ENCODE results near the gene HDAC3.
A peak's percentile ranks its signal among the peaks of the same experiment; 100 is the strongest.

The HDAC3 gene

DNA sequence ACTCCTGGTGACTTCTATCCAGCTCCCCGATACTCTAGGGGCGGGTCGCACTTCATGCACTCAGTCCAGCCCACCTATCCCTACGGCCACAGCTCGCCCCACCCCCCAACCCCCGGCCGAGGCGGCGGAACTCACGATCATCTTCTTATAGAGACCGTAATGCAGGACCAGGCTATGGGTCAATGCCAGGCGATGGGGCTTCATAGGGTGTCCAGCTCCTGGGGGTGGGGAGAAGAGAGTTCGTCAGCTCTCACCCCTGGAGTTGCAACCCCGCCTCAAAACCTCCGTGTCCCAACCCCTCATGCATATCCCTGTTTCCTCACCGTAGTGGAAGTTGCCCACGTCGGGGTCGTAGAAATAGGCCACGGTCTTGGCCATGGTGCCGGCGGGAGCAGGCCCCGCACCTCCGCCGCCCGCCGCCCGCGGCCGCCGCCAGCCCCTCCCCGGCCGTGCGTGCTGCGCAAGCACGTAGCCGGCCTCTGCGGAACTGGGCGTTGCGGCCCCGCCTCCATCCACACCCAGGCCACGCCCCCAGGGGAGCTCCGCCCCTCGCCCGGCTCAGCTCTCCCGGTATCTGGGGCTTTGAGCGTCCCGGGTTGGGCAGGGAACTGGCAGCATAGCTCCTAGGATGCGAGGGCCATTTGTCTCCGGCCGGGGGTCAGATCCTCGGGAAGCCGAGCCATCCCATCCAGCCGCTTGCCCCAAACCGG is at the start of gene HDAC3, which contains the start of gene RELL2:
Gene HDAC3 (minus strand): TSS at position 437 of the 710 bp plus-strand sequence. CDS start 59 bp downstream, at position 378.
Gene RELL2 (plus strand): TSS at position 585 of the 710 bp plus-strand sequence. CDS start 1,229 bp downstream, outside the sequence.
- DNase-seq, result peak; percentile 51

DNA sequence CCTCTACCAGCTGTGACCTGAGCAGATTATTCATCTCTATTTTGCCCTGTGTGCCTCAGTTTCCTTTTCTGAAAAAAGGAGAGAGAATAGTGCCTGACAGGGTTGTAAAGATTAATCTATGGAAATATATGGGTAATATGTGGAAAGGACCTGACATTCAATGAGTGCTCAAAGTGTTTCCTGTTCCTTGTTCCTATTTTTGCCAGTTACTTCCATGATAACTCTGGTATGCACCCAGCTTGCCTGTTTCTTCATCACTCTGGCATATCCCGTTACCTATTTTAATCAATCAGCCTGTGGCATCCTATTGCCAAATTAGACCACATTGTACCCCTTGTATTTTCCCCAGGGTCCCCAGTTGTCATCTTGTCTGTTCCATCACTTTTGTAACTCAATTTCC is 48.9 kb upstream of the HDAC3 start:
- no peak for DNase-seq

DNA sequence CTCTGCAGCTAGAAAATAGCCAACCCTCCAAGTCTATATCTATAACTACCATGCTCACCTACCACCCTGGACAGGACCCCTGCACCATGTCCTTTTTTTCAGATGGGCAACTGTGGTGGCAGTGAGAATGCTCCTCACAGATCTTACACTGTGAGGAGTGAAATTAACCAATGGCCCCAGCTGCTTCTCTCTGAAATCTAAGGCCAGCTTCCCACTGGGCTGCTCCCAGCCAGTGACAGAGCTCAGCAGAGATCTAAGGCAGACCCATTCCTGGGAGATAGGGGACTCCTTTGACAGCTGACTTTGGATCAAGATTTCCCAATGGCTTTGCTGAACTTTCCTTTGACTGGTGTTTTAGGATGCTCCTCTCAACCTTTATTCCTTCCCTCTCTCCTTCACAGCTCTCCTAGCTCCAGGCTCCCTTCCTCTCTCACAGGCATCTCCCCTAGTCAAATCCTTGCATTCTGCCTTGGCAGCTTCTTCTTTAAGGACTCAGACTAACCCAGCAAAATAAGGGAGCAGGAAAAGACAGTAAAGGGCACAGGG is 47.0 kb upstream of the HDAC3 start:
- no peak for DNase-seq

DNA sequence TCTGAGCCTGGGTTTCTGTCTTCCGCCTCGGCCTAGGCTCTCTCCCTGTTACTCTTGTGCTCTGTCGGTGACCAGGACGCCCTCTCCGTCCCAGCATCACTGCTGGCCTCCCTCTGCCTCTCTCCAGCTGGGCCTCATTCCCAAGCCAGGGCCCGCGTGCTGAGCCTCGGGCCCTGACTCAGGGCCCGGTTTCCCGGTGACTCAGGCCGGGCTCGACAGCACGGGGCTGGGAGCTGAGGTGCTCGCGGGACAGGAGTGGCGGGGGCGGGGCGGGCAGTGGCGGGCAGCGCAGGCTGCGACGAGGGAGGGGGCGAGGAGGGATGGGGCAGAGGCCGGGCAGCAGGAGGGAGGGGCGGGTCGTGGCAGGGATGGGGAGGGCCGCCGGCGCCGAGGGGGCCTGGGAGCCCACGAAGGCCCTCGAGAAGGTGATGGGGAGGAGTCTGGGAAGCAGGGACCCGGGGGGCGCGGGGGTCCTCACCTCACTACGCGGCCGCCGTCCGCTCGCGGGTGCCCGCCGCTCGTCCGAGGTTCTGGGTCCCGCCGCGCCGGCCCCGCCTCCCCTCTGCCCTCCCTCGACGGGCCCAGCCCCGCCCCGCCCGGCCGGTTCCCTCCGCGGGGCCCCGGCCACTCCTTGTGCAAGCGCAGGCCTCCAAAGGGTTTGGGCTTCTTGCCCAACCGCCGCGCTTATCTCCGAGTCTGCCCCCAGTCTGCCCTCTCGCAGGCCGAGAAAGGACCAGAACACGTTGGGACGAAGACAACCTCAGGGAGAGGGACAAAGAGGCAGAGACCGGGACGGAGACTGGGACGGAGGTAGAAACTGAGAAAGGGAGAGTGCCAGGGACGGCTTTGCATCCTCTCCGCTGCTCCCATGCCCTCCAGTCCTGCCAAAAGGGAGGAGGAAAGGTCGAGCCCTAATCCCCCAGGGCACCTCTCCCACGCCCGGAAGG is 45.3 kb upstream of the HDAC3 start, which contains the start of gene ARAP3:
Gene ARAP3 (minus strand): TSS at position 536 of the 947 bp plus-strand sequence. CDS start 1,744 bp downstream, outside the sequence.
- DNase-seq, result peak; percentile 36

DNA sequence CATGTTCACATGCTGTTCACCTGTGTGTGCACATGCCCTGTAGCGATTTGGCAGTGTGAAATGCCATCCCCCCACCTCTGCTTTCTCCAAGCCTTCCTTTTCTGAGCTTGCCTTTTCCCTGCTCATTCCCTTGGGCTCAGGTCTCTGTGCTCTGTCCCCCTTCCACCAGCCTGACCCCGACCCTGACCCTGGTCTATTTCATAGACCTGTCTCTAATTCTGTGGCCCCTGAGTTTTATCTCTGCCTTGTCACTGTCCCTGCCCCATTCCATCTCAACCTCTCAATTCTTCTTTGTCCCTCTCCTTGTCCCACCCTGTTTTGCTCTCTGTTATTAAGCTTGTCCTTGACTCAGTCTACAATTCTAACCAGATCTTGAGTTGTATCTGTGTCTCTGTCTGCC is 44.6 kb upstream of the HDAC3 start:
- DNase-seq, result no peak

DNA sequence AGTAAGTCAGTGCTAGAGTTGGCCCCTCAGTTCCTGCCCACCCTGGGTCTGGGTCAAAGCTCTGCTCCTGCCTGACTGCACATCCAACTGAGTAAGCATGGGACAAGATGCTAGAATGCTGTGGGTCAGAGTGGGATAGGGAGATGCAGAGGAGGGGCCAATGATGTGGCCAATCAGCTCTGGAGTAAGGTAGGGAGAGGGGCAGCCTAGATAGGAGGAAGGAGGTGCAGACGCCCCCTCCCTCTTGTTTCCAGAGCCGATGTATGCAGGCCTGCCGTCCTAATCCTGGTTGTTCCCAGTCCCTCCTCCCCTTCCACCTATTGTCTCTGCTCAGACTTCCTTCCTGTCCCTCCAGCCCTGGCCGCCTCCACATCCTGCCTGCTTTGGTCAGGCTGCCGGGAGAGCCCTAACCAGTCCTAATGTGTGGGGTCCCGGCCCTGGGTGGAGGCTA is 44.1 kb upstream of the HDAC3 start:
- peak; percentile 28 for DNase-seq

DNA sequence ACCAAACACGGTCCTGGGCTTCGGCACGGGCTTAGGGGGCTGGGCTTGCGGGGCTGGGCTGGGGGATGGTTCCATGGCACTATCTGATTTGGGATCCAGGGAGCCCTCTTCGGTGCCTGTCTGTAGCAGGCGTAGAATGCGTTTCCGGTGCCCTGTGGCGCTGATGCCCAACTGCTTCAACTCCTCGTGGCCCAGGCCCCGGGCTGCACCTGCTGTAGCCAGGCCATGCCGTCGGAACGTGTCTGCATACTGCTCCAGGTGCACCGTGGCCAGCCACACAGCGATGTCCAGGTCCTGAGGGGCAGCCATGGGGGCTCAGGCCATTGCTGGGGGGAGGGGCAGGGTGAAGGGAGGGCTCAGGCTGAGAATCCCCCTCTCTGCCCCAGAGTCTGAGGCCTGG is 43.5 kb upstream of the HDAC3 start:
- no peak for DNase-seq

DNA sequence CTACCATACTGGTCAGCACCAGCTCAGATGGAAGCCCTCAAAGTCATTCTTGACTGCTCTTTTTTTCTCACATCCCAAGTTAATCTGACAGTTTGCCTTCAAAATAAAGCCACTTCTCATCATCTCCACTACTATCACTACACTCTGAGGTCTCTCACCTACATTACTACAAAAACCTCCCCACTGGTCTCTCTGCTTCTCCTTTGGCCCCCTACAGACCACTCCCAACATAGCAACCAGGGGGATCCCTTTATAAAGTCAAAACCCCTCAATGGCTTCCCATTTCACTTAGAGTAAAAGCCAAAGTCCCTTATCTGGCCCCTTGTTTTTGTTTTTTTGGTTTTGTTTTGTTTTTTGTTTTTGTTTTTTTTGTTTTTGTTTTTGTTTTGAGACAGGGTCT is 40.8 kb upstream of the HDAC3 start:
- DNase-seq, result no peak

DNA sequence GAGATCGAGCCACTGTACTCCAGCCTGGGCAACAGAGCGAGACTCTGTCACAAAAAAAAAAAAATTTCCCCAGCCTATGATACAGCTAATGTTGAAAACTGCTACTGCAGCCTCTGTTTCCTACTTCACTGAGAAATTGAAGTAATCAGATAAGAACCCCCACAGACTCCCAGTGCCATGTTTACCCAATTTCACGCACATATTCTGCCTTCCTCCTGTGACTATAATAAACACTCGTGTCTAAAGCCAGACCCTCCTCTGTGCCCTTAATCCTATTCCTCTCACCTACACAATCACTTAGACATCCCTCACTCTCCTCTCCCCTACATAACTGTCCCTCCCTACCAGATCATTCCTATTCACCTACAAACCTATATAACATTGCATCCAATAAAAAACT is 39.0 kb upstream of the HDAC3 start:
- no peak for DNase-seq

DNA sequence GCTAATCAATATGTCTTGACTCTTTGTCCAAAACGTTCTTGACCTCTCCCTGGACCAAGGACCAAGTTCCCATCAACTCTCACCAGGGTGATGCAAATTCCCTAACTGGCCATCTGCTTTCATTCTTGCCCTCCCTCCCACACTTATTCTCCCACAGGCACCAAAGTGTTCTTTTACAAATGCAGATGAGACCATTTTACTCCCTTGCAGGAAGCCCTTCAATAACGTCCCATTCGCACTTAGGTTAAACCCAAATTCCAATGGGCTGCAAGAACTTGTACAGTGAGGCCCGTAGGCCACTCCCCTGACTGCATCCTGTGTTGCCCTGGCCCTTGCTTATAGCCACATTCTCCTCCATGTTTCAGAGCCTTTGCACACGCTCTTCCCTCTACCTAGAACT is 38.1 kb upstream of the HDAC3 start:
- DNase-seq, result no peak

DNA sequence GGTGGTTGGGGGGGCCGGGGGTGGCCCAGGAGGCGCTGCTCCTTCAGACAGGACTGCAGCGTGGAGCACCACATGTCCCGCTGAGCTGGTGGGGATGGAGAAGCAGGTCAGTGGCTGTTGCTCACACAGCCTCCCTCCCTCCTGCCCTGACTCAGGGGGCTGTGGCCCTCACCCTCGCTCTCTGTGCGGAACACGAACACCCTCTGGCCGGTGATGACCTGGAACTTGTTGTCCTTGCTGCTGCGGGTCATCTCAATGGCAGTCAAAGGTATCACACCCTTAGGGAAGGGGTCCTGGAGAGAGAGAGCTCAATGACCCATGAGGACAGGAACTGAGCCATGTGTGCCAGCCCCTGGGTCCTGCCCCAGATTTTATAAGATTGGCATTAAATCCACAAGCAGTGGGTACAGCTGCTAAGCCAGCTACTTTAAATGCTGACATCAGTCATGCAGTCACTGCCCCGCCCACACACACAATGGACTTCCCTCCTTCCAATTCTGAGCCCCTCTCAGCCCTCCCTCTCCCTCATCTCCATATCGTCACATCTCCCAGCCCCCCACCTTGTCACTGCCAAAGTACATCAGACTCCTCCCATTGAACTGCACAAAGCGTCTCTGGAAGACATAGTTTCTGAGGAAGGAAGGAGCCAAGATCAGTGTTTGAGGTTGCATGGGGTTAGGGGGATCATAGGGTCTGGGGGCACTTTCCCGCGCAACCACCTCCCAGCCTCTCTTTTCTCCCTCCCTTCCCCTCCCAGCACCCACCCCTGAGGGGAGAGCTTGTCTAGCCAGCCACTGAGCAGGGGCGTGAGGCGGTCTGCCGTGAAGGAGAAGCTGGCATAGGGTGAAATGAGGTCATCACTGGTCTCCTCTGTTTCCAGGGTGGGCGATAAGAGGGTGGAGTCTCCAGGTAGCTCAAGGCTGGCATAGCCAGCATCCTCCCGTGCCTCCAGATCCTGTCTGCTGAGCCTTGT is 36.5 kb upstream of the HDAC3 start:
- no peak for DNase-seq

DNA sequence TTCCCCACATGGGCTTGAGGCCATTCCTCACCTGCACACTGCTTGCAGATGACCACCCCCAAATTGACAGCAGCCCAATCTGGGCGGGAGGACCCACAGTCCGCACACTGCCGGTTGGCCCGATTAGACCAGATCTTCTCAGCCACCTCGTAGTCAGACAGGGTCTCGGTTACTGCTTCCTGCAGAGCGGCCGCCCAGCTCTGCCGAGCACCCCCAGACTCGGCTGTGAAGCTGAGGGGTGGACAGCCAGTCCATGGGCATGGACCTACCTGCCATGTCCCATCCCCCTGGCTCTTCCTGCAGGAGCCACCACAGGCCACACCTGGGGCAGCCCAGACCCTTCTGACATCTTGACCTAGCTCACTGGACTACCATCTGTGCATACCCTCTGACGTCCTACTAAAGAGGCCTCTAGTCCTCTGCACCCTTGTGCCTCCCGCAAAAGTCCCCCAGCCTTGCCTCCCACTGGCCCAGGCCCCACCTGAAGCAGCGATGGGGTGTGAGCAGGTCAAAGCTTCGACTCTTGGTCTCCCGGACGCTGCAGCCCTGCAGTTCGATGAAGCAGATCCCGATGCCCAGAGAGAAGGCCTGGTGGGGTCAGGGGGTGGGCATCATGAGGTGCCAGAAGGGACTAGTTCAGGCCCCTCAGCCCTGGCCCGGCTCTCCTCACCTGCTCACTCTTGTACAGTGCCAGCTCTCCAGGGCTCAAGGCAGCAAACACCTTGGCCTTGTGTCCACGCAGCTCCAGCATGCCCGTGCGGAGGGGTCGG is 35.6 kb upstream of the HDAC3 start:
- DNase-seq, result no peak

DNA sequence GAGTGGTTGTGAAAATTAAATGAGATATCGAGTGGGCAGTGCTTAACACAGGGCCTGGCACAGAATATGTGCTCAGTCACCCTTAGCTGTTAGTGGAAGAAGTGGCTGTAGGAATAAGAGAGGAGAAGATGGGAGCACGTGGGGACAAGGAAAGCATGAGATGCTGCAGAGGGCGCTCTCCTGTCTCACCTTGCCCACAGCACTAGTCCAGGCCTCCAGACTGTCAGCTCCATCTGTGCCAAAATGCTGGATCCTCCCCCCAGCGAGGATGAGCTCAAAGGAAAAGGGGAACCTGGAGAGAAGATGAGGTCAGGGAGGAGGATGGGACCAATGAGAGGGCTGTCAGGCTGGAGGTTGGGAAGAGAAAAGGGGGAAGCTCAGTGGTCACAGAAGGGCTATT is 32.9 kb upstream of the HDAC3 start:
- DNase-seq, result no peak

DNA sequence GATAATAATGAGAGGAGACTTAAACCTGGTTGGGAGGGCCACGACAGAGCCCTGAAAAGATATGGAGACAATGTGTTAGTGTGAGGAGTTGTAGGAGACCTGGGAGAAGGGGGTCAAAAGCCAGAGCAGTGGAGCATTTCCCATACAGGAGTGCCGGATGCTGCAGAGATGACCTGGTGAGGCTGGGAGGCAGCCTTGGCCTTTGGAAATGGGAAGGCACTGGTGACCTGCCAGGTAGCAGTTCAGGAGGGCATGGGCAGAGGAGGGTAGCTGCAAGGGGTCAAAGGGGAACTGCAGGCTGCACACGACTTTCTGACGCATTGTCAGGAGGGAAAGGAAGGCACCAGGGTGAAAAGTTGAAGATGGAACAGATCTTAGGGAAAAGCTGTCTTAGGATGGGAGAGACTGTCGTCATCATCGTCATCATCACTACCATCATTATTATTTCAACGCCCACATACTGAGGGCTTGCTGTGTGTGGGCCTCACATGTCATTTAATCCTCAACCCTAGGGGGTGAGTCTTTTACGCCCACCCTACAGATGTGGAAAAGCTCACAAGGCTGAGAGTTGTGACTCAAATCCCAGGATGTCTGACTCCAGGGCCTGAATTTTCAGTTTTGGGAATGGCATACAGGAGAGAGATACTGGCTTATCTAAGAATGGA is 32.1 kb upstream of the HDAC3 start:
- DNase-seq, result no peak

DNA sequence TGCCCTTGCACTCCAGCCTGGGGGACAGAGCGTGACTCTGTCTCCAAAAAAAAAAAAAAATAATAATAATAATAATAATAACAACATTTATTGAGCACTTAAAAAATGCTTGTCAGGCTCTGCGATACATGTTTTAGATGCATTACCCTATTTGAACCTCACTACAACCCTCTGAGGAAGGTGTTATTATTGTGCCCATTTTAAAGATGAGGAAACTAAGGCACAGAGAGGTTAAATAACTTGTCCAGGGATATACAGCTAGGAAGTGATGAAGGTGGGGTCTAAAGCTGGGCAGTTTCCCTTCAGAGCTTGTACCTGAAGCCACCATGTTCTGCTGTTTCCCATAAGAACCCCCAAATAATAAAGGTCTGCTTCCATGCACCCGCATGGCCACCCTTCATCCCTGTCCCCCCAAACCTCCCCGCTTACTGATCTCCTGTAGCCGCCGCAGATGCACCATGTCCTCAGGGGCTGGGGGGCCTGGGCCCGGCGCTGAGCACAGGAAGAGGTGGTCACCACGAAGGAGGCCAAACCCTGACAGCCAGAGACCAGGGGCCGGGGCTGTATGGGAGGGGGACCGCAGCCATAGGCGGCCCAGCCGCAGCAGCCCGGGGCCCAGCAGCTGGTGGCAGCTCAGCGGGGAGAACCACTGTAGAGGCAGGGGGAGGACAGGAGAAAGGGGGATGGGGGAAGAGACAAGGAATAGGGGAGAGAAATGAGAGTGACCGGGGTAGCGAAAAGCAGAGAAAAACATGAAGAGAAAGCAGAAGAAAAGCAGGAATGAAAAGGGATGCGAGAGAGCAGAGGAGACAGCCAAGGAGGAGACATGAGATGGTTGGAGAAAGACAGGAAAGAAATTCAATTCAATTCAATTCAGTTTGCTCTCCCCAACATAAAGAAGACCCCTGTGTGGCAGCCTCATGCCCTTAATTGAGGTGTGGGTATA is 29.6 kb upstream of the HDAC3 start:
- no peak for DNase-seq

DNA sequence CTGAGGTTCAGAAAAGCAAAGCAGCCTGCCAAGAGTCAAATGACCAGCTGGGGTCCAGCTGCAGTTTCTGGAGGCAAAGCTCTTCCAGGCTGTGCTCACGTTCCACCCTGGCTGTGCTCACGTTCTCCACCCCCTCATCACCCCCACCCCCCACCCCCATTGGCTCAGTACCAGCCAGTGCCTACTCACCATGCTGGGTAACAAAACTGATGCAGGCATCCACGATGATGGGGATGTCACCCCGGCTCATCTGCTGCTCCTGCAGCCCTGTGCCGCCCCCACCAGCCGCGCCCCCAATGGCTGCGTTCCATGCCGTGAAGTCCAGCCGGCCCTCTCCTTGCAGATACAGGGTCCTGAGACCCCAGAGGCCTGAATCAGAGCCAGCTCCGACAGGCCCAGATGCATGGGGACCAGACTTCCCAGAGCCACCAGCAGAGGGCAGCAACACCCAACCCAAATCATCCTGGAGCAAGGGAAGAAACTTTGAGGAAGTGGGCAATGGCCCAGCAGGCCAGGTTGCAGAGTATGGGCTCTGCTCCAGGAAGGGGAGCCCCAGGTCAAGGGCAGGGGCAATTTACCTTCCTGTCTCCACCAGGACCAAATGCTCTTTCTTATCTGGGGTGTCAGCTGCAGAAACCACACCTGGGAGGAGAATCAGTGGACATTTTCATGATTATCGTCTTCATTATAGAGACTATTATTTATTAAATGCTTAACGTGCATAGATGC is 28.2 kb upstream of the HDAC3 start:
- no peak for DNase-seq

DNA sequence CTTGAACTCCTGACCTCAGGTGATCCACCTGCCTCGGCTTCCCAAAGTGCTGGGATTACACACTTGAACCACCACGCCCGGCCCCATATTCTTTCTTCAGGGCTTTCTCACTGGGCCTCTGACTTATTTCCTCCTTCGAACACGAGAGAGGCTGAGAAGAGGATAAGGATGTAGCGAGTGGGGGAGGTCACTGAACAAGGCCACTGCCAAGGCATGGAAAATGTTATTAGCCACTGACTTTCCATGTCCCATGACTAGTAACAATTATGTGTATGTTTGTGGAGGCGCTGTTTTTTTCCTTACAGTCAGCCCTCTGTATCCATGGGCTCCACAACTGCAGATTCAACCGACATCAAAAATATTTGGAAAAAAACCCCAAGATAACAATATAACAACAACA is 26.9 kb upstream of the HDAC3 start:
- DNase-seq, result no peak

DNA sequence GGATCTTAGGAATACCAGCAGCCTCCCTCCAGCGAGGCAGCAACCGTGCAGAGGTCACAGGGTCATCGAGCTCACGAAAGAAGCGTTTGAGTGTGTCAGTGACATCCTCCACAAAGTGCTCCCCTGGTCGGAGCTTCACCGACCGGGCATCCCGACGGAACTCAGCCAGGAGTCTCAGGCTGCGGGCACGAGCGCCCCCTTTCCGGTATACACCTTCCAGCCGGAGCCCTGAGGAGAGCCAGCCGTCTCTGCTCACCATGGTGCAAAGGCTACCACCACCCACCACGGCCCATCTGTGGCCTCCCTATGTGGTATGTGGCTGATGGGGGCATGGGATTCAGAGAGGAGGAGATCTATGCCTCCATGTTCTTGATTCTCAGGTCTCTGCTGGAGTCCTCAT is 25.4 kb upstream of the HDAC3 start:
- no peak for DNase-seq
